EH (cell line): ENCODE results near the gene FBRSL1.
"Not testable (repeated sequence)": the region's sequence is repeated elsewhere in the genome, so short reads cannot be mapped to it uniquely, and the experiment has no call there.

Experiments
- DNase-seq: peaks from one replicate; pipeline ENCODE4 v3.0.0-alpha.2; 2015; ENCODE audit warnings: low read depth

Gene FBRSL1

DNA sequence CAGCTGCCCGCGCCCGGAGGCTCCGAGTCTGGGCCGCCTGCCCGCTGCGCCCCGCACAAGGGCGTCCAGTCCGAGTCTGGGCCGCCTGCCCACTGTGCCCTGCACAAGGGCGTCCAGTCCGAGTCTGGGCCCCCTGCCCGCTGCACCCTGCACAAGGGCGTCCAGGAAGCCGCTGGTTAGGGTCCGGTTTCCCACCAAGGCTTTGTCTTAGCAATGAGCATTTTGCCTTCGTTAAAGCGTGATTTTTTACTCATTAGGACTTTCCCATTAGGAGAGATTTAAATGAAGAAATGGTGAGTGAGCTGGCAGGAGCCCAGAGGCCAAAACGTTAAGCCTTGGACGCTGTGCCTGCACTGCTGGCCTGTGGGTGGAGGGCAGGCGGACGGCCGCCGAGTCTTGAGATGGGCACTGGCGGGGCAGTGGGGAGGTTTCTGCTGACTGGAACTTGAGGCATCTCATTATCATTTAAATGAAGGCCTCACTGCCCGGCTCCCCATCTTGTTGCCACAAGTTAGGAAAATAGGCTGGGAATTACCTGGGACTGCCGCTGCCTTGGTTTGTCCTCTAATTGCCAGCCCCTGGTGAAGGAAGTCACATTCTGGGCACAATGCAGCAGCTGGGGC lies 36.0 kb downstream of the FBRSL1 start:
- DNase-seq, result no peak

DNA sequence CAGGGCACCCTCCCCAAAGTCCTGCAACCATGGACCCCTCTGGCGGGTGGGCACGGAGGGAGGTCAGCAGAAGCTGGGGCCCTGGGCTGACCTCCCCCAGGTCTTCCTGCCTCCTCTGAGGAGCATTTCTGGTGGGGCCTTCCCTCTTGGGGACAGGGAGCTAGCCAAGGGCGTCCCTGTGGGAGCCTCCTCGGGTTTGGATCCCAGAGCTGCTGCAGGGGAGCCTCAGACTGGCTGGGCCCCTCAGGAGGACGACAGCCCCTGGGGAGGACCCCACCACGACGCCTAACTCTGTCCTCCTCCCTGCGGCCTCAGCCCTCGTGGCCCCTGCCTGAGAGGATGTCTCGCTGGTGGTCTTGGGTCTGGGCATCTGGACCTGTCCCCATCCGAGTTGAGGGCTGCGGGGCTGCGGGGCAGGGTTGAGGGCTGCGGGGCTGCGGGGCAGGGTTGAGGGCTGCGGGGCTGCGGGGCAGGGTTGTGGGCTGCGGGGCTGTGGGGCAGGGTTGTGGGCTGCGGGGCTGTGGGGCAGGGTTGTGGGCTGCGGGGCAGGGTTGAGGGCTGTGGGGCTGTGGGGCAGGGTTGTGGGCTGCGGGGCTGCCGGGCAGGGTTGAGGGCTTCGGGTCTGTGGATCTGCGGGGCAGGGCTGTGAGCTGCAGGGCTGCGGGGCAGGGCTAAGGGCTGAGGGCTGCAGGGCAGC lies 37.4 kb downstream of the FBRSL1 start:
- no peak for DNase-seq

- no peak for DNase-seq
Measured at GRCh38 chr12:132527883-132528264, 37.9 kb downstream of the FBRSL1 start.

- DNase-seq, result no peak
Measured at GRCh38 chr12:132528564-132529106, 38.7 kb downstream of the FBRSL1 start.

- no peak for DNase-seq
Measured at GRCh38 chr12:132529156-132529839, 39.3 kb downstream of the FBRSL1 start.

DNA sequence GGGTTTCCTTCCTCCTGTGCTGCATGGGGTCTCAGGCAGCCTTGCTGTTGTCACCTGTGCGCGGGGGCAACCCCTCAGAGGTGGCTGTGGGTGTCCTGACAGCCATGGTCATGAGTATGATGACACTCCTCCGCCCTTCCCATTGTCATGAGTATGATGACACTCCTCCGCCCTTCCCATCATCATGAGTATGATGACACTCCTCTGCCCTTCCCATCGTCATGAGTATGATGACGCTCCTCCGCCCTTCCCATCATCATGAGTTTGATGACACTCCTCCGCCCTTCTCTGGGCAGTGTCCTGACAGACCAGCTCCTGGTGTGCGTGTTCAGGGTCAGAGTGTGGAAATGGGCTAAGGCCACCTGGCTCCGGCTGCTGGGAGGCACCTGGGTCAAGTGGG lies 40.0 kb downstream of the FBRSL1 start:
- DNase-seq, result no peak

GRCh38 chr12:132530447-132530846 lies 40.5 kb downstream of the FBRSL1 start:
- DNase-seq, result no peak

- DNase-seq, result no peak
Measured at GRCh38 chr12:132530851-132531250, 40.9 kb downstream of the FBRSL1 start.

GRCh38 chr12:132532711-132533583 lies 43.0 kb downstream of the FBRSL1 start:
- not testable (repeated sequence) for DNase-seq

DNA sequence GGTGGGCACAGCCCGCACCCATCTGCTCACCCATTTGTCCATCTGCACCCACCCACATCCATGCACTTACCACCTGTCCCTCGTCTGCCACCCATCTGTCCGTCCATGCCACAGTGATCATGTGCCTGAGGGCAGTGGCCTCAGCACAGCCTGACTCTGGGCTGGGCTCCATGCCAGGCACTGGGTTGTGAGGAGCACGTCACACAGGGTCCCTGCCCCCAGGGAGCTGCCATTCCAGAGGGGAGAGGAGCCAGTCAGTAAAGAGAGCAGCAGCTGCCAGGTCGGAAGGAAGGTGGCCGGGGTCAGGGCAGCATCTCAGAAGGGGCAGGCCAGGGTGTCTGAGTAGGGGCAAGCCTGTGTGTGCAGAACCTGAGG lies 43.6 kb downstream of the FBRSL1 start:
- no peak for DNase-seq

GRCh38 chr12:132534076-132534475 lies 44.1 kb downstream of the FBRSL1 start:
- no peak for DNase-seq

DNA sequence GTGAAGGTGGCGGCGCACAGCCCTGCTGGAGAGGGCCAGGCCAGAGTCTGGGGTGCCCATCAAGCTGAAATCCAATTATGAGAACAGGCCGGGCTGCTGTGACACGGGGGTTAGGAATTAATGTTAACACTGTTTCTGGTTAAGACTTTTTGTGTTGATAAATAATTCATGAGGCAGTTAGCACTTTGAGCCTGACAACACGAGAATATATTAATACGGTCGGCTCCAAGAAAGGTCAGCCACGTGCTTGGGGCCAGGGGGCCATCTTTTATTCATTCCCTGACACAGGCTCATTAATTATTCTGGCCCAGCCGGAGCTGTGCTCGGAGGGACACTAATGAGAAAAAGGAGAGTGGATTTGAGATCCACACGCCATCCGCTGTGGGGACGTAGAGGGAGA lies 45.1 kb downstream of the FBRSL1 start:
- no peak for DNase-seq

GRCh38 chr12:132536102-132536876 lies 46.3 kb downstream of the FBRSL1 start:
- no peak for DNase-seq

DNA sequence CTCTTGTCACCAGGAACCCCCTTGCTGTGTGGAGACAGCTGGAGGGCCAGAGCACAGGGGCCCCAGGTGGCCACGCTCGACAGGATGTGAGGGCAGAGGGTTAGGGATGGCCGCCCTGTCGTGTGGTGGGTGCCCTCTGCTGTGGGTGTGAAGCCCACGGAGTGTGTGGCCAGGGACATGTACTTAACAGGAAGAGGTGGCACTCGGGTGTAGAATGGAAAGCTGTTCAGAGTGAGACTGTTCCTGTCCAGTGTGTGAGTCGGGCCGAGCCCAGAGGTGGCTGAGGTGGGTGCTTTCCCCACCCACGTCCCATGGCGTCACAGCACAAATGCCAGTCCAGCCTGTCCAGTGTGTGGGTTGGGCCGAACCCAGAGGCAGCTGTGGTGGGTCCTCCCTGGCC lies 47.1 kb downstream of the FBRSL1 start:
- no peak for DNase-seq

DNA sequence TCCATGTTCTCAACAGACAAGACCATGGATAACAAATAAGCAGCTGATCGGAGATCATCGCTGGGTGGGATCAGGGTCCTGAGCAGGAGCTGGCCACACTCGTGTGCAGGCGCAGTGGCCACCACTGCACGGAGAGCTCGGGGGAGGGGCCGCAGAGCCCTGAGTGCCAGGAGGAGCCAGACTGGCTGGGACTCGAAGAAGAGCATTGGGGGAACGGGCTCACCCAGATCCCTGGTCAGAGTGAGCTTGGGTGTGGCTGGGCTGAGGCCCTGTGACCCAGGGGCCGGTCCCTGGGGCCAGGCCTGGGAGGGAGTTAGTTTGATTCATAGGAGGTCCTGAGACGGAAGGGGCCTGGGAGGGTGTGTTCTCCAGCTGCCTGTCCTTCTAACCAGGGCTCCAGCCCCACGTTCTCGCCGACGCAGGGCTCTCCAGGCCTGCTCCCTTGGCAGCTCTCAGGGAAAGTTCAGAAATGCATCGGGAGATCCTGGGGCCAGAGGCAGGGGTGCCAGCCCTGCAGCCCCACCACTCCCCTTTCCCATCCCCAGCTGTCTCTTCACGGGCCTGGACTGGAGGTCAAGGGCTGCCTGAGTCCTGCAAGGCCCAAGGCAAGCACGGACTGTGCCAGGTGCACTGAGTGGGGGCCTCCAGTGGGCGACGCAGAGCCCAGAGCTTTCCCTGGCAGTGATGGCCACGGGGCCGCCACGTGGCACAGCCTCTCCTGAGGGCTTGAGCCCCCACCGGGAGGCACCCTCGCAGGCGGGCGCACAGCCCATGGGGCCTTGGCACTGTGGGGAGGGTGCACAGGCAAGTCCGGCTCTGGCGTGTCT lies 48.1 kb downstream of the FBRSL1 start:
- DNase-seq, result no peak

- DNase-seq, result no peak
Measured at GRCh38 chr12:132538663-132538990, 48.7 kb downstream of the FBRSL1 start.

- DNase-seq, result no peak
Measured at GRCh38 chr12:132539016-132539773, 49.2 kb downstream of the FBRSL1 start.

GRCh38 chr12:132540436-132540835 lies 50.5 kb downstream of the FBRSL1 start:
- no peak for DNase-seq

DNA sequence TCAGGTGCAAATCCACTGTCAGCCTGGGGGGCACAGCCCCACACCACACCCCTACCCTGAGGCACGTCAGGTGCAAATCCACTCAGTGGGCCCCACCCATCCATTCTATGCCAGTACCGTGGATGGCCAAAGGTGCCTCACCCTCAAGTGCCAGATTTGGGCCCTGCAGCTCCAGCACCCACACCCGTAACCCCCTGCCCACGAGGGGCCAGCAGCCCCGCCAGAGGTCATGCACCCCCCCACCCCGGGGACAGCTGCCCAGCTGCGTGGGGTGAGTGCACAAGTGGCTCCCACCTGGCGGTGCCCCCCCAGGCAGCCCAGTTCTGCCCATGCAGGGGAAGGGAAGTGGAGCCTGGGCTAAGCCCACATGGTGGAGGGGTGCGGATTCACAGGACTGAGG lies 51.2 kb downstream of the FBRSL1 start:
- DNase-seq, result no peak

- no peak for DNase-seq
Measured at GRCh38 chr12:132541996-132542395, 52.0 kb downstream of the FBRSL1 start.
